NCI-H526 treated with DMSO at 0.1 percent for 48 hours (cell line): Measurements from ENCODE around the gene KLHL22.

Source experiments
- DNase-seq: peaks from one replicate; lab custom pipeline; 2025; lab: John Stamatoyannopoulos, UW

KLHL22 gene

DNA sequence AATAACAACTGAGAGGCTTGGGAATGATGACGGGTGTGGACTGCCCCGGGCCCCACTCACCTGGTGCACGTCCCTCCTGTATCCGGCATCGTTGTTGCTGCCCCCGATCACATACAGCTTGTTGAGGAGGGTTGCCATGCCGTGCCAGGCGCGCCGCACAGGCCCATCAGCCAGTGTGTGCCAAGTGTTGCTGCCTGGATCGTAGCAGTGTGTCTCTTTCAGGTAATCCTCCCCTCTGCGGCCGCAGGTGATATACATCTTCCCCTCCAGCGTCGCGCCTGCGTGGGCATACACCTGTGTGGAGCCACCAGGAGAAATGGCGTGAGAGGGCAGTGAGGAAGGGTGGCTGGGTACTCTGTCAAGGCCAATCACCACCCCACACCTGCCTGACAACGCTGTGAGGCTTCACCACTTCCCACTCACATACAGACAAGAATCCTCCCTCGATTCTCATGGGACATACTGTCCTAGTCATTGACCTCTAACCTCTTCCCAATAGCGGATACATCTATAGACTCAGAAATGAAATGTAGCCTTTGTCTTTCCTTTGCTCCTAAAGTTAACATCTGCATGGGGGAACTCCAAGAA lies 49.1 kb downstream of the KLHL22 start:
- no peak for DNase-seq

DNA sequence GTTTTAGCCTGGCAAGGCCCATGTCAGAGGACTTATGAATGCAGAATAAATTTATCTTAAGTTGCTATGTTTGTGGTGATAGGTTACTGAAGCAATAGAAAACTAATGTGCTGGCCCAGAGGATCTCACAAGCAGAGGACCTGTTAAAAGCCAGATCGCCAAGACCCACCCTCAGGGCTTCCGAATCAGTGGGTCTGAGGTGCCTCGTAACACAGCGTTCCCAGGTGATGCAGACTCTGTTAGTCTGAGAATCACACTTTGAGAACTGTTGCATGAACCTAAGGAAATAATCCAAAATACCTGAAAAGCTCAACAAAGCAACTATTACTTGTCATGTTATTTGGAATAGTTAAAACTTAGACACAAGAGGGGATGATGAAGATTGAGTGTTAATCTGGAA lies 51.3 kb downstream of the KLHL22 start:
- DNase-seq: no peak

DNA sequence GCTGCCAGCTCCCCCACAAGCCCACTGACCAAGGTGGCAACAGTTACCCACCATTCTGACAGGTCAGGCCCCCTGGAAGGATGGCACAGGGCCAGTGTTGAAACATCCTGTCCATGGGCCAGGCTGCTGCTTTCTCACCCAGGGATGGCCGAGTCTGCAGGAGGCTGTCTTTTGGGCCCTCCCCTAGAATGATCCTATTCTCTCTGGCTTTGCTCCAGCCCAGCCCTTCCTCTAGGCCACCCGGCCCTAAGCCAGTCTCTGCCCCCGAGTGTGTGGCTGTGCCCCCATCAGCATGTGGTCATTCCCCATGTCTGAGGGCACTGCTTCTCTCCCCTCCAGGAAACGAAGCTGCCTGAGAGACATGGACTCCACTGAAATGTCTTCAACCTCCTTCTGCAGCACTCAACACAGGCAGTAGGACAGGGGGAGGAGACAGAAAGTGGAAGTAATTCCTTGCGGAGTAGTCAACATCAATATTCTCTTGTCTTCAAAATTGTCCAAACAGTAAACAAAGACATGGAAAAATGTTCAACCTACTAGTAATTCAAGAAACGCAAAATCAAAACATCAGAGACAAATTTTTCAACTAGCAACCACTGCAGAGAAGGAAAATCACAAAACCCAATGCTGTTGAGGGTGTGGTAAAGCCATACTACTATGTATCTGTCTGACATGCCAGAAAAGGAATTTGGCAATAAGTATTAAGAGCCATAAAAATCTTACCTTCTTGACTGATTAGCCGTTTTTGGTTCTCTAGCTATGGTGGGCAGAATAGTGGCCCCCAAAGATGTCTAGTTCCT lies 52.9 kb downstream of the KLHL22 start:
- no peak for DNase-seq

DNA sequence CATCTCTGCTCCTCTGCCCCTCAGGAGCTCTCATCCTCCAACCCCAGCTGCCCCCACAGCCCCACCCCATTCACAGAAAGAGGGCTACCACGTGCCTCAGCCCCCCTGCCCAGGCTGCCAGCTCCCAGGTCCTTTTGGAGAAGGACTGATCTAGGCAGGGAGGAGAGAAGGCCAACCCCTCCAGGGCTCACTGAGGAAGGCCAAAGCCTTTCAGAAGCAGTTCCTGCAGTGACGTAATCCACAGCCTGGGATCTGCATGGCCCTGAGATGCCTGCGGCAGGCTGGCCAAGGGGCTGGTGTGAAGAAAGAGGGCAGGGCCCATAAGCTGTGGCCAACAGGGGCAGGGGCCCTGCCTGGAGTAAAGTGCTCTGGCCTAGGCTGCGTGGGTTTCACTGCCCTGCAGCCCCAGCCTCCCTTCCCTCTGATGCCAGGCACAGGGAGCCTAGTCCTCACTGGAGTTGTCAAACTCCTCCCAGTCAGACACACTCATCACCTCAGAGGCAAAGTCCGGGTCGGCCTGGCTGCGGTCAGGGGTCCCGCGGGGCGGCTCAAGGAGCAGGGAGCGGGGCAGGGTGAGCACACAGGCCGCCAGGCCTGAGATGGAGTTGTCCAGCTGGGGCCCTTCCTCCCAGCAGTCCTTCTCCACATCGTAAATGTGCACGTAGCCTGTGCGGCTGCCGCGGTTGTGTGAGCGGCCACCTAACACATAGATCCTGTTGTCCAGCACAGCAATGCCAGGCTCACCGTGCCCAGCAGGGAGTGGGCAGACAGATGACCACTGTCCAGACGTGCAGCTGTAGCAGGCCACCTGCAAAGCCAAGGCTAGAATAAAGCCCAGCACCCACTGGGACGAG lies 53.7 kb downstream of the KLHL22 start:
- DNase-seq: no peak

DNA sequence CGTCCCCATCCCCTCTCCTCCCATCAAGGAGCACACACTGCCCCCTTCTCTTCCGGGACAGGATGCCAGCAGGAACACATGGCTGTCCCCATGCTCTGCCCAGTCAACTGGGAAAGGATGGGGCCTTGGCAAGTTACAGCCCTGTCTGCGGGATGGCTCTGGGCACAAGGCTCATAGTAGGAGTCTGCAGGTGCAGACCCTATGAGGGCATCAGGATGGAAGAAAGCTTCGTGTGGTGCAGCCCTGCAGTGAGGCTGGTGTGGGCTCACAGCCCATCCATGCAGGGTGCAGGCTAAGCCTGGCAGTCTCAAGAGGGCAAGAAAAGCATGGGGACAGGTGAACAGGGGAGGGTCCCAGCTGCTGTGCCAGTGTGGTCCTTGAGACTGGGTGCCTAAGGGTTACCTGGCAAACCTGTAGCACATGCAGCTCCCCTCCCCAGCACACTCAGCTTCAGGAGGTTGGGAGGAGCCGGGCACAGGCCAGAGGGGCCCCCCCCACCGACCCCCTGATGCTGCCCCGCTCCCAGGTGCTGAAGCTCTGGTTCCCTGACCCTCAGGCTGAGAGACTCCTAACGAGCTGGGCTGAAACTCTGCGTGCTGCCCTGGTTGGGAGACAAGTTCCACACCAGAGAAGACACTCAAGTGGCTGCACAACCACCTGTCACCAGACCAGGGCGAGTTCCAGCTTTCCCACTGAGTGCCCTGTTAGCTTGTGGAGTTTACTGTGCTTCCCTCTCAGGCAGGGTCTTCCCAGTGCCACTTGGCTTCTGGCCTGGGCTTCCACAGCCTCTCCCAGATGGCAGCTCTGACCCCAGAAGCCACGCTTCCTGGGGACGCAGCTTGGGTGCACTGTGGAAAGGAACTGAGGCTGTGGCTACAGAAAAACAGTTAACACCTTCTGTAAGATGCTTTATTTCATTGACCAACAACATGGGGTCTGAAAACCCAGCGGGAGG lies 54.7 kb downstream of the KLHL22 start:
- DNase-seq: no peak

DNA sequence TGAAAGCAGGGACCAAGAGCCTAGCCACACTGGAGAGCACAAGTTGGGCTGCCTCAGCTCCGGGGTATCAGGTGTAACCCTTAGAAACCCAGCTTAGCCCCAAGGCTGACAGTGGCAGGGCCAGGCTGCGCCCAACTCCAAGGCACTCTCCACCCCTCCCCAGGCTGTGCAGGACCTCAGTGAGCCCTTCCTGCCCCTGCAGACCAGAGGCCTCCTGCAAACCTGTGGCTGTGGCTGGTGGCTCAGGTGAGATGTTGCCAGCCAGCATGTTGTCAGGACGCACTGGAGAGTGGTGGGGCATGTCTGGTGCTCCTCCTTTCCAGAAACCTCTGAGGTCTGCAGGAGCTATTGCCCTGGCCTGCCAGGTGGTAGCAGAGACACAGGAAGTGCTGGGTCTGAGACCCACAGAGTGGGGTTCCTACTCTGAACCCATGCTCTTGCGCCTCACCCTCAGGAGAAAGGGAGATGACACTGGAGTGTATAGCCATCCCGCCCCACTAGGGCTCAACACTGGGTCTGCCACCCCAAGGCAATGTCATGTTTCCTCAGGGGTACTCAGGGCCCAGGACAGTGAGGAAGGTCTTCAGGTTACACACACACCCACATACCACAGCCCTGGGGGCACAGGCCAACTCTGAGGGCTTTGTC lies 55.5 kb downstream of the KLHL22 start:
- DNase-seq: no peak

DNA sequence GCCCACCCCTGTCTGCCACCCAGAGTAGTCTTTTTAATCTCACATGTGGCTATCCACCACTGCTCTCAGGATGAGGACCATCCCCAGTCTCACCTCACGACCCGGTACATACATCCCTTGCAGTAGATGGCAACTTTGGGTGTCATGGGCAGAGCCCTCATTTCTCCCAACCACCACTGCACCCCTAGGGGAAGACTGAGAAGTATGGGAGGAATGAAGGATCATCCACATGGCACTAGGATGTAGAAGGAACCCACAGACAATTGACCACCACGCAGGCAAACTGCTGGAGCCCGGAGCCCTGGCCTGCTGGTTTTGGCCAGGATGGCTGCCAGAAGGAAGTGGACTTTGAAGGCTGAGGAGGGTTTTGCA lies 56.1 kb downstream of the KLHL22 start:
- DNase-seq: no peak

DNA sequence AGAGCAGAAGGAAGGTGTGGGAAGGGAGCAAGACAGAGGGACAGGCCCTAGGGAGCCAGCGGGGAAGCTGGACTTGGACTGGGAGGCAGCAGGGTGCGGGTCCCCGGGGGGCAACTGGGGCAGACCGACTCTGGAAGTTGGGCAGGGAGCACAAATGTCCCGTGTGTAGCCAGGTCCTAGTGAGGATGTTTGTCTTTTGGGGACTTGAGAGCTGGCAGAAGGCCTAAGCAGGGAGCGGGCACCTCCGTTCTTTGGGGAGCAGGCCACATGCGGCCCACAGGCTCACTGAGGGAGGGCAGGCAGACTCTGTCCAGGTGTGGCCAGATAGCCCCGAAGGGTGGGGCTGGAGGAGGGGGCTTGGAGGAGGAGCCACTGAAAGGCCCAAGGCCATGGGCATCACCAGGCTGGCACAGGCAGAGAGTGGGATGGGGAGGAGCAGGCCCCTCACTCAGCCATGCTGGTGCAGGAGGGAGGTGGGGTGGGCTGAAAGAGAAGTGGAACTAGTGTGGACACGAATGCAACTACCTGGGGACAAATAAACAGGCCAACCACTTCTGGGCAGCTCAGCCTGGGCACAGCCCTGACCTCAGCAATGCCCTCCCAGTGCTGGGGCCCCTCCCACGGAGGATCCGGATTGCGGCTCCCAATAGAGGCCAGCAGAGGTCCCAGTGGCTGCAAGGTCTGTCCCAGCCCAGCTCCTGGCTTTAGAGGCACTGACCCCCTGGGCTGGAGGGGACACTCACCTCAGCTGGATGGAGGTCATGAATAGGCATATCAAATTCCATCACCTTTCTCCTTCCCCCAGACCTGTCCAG lies 56.7 kb downstream of the KLHL22 start:
- DNase-seq: no peak

DNA sequence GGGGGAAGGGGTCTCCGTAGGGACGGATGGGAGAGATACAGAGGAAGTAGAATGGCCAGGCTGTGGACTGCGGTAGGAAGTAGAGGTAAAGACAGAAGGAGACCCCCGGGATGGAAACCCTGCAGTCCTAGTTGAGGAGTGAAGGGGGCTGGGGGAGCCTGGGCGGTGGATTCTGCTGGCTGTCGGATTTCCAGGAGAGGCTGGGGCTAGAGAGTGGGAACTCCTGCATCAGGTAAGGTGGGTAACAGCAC lies 57.2 kb downstream of the KLHL22 start:
- no peak for DNase-seq

DNA sequence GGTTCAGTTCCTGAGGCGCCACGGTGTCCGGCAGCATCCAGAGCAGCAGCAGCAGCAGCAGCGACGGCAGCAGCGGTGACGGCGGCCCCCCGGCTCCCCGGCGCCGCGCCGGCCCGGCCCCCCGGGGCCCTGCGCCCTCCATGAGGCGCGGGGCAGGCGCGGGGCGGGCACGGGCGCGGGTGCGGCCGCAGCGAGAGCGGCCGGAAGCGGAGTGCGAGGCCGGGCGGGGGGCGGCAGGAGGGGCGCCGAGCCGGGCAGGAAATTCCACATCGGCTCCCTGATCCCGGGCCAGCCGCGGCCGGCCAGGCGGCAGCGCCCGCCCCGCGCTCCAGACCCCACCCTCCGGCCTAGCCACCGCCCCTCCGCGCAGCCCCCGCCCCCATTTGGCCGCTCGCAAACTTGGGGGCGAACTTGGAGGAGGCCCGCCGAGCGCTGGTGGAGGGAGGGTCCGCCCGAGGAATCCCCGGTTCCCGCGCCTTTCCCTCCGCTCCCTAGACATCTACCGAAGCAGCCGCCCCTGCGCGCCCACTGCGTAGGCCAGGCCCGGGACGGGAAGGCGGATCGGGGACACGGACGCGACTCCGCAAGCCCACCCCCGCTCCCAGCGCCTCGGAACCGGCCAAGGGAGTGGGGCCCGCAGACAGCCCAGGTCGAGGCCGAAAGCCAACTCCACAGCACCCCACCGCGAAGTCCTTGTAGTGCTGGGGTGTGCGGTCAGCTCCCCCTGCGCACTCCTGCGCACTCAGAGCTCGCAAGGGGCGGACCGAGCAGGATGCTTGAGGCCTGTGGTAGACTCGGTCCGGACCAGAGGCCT lies 57.8 kb downstream of the KLHL22 start, which contains the start of gene SCARF2:
Gene SCARF2, minus strand, starts transcription at position 213 of the 814 bp plus-strand sequence. Its CDS starts 71 bp downstream, at position 142.
- no peak for DNase-seq

DNA sequence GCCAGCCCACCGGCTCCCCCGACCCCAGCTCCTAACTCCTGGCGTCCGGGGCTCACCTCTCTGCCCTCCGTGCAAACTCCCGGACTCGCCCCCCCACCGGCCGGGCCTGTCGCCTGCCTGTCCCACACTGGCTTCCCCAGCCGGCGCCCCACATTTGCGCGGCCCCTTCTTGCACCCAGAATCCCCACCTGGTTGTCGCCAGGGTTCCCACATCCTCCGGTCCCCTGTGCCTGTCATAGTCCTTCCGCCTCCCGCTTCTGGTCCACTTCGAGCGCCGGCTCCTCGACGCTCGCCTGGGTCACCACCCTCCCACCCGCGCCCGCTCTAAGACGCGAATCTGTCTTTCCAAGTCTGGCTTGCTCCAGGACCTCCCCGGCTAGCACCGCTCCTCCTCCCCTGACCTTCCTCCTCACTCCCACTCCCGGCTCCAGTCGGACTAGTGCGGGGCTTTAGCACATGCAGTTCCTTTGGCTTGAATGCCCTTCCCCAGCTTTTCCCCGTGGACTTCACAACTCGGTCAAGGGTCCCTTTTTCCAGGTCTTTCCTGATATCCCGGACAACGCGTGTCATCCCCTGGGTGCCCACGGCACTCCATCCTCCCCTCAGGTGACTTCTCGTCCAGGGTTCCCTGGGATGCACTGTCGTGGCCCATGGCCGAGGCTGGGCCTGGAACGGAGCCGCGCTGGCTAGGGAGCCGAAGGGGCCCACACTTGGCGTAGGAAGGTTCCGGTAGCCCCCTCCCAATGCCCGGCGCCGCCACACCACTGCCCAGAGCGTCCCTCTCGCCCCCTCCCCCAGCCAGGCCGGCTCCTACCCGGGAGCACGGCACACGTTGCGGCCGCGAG lies 58.6 kb downstream of the KLHL22 start:
- no peak for DNase-seq

DNA sequence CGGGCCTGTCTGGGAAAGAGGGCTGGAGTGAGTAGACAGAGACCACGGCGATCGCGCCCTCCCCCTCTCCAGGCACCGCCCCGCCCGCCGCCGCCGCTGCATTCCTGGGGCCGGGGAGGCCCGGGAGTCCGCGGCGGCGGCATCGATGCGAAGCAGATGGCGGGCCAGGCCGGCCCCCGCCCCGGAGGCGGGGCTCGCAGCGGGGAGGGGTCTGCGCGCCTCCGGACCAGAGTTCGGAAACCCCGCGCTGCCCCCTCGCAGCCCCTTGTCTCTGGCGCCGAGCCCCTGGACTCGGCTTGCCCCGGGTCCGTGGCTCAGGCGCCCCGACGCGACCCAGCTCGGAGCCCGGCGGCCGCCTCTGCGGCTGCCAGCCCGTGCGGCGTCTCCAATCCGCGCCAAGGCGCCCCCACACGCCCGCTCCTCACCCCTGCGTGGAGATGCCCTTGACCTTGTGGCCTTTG lies 59.3 kb downstream of the KLHL22 start:
- no peak for DNase-seq

DNA sequence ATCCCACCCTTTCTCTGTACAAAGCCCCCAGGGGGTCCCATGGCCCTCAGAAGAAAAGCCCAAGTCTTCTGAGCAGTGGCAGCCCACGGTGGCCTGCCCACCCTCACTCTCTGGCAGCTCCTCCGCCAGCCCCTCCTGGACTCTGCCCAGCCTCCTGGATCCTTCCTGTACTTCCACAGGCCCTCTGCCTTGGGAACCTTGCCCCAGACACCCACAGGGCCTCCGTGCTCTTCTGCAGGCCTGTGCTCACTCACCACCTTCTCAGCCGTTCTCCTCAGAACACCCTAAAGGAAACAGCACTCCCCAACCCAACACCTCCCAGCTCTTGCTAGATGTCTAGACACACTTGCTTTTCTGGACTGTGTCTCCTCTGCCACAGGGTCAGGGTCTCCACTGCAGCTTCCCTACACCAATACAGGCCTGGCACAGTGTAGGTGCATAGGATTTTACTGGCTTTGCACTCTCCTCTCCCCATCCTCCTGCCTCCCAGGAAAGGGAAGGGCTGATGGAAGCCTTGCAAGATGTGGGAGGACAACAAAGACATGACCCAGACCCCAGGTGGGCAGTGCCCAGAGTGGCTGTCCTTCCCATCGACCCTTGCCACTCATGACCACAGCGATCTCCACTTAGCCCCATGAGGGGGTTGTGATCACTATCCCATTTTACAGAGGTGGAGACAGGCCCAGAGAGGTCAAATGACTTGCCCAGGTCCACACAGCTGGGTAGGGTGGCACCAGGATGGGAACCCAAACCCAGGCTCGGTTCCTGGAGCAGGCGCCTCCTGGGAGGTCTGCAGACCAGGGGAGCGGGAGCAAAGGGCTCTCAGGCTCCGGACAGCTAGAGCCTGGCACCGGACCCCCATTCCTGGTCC lies 59.9 kb downstream of the KLHL22 start:
- DNase-seq: no peak

DNA sequence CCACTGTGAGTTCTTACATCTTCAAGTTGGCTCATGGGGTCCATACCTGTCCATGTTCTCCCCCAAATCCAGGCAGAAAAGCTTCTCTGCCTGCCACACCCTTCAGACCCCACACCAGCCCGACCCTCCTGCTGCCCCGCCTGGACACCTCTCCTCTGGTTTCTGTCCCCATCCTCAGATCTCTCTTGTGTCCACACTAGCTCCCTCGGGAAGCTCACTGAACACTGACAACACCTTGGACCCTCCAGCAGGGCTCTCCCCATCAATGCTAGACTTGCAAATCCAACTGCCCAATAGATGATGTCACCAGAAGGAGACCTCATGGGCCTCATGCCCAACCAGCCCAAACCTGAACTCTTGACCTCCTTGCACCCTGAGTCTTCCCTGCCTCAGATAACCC lies 60.8 kb downstream of the KLHL22 start:
- no peak for DNase-seq

DNA sequence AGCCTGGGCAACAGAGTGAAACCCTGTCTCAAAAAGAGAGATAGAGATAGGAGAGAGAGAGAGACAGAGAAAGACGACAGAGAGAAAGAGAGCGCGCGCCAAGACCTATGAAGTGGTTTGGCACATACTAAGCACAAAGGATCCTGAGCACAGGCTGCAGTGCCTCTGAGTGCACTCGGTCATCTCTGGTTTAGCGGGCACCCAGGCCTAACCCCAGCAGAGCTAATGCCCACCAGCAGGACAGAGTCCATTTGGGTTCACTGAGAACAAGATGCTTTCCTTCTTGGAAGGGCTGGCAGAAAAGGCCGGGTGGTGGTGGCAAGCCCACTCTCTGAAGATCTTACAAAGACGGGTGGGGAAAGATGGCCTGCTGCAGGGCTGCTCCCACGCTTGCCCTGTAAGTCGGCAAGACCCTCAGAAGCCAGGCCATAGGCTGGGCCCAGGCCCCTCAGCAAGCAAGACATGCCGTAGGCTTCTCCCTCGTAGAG lies 61.3 kb downstream of the KLHL22 start:
- DNase-seq: no peak

DNA sequence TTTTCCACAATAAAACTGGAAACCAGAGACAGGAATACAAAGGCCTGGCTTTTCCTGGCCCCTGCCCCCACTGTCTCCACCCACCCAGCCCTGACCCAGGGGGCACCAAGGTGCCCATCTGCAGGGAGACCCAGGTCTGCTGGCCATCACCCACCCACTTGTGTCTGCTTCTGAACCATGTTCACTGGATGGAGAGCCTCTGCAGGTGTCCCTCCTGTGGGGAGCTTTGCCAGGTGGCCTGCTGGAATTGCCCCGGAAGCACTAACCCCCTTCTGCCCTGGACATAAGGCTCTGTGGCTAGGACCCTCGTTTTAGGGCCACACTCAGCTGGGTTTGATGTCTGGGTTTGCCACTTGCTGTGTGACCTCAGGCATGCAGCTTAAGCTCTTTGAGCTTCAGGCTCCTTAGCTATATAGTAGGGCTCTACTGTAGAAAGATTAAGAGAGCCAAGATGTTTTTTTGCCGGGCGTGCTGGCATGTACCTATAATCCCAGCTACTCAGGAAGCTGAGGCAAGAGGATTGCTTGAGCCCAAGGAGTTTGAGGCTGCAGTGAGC lies 61.8 kb downstream of the KLHL22 start:
- DNase-seq: no peak

DNA sequence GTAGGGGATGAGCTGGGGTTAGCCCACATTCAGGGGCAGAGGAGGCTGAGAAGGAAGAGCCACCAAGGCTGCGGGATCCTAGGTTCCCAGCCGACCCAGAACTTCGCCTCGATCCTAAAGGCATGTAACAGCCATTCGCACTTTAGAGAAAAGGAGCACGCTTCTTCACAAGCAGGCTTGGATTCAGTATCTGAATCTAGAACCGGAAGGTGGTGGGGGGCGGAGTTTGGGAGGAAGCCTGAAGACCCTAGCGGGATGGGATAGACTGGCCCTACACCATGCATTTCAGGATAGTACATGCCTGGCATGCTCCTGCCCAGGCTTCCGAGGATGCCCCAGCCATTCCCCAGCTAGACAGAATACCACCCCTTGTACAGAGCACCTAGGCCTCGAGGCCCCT lies 62.4 kb downstream of the KLHL22 start:
- no peak for DNase-seq
